ENCODE measurements around the gene GRIN2A.

The GRIN2A gene

GRCh38 chr16:9772526-9773225 is 409.6 kb downstream of the GRIN2A start:
- no peak for TF ChIP-seq SNAI2 (CRISPR knock-in tag; IDR thresholded peaks at IDR 0.05)
- TF ChIP-seq TOX (CRISPR knock-in tag; IDR thresholded peaks at IDR 0.05; ENCODE audit: borderline replicate concordance) = no peak
- TF ChIP-seq GLIS3 (CRISPR knock-in tag; IDR thresholded peaks at IDR 0.05) = no peak
- no peak for TF ChIP-seq PATZ1 (CRISPR knock-in tag; IDR thresholded peaks at IDR 0.05; ENCODE audit: borderline replicate concordance)
- TF ChIP-seq TSHZ2 (CRISPR knock-in tag; IDR thresholded peaks at IDR 0.05) = no peak
- no peak for TF ChIP-seq CSDC2 (CRISPR knock-in tag; IDR thresholded peaks at IDR 0.05)
- no peak for TF ChIP-seq ZFP30 (CRISPR knock-in tag; IDR thresholded peaks at IDR 0.05)
- TF ChIP-seq ZNF8 (CRISPR knock-in tag; IDR thresholded peaks at IDR 0.05) = no peak
- TF ChIP-seq ESRRG (CRISPR knock-in tag; IDR thresholded peaks at IDR 0.05) = no peak
- no peak for TF ChIP-seq CSRNP3 (CRISPR knock-in tag; IDR thresholded peaks at IDR 0.05)
- no peak for TF ChIP-seq CREB5 (CRISPR knock-in tag; IDR thresholded peaks at IDR 0.05; ENCODE audit: low read depth)
- no peak for TF ChIP-seq RARB (CRISPR knock-in tag; IDR thresholded peaks at IDR 0.05)
- no peak for TF ChIP-seq ZFP3 (CRISPR knock-in tag; IDR thresholded peaks at IDR 0.05)
- TF ChIP-seq OSR1 (CRISPR knock-in tag; IDR thresholded peaks at IDR 0.05) = no peak
- no peak for TF ChIP-seq POU6F1 (CRISPR knock-in tag; IDR thresholded peaks at IDR 0.05; ENCODE audit: borderline replicate concordance, low read depth)
- no peak for TF ChIP-seq BACH2 (CRISPR knock-in tag; IDR thresholded peaks at IDR 0.05; ENCODE audit: borderline replicate concordance)
- ATAC-seq = no peak

- no peak for ATAC-seq
- TF ChIP-seq ZNF565 (CRISPR knock-in tag; conservative IDR thresholded peaks at IDR 0.05; ENCODE audit: low read depth) (no peak), CSRNP3 (CRISPR knock-in tag; IDR thresholded peaks at IDR 0.05) (no peak), SNAI2 (CRISPR knock-in tag; IDR thresholded peaks at IDR 0.05) (no peak), ZNF8 (CRISPR knock-in tag; IDR thresholded peaks at IDR 0.05) (no peak), PATZ1 (CRISPR knock-in tag; IDR thresholded peaks at IDR 0.05; ENCODE audit: borderline replicate concordance) (no peak), OSR1 (CRISPR knock-in tag; IDR thresholded peaks at IDR 0.05) (no peak), PPARA (CRISPR knock-in tag; IDR thresholded peaks at IDR 0.05; ENCODE audit: borderline replicate concordance) (no peak), POU6F1 (CRISPR knock-in tag; IDR thresholded peaks at IDR 0.05; ENCODE audit: borderline replicate concordance, low read depth) (no peak), TCF4 (CRISPR knock-in tag; IDR thresholded peaks at IDR 0.05; ENCODE audit: borderline replicate concordance) (no peak), CSDC2 (CRISPR knock-in tag; IDR thresholded peaks at IDR 0.05) (no peak), TOX (CRISPR knock-in tag; IDR thresholded peaks at IDR 0.05; ENCODE audit: borderline replicate concordance) (no peak), ZFP3 (CRISPR knock-in tag; IDR thresholded peaks at IDR 0.05) (no peak), ZFP30 (CRISPR knock-in tag; IDR thresholded peaks at IDR 0.05) (no peak), TSHZ2 (CRISPR knock-in tag; IDR thresholded peaks at IDR 0.05) (no peak), ZNF70 (CRISPR knock-in tag; IDR thresholded peaks at IDR 0.05) (no peak), RARB (CRISPR knock-in tag; IDR thresholded peaks at IDR 0.05) (no peak)
Measured at GRCh38 chr16:9766891-9767290, 415.3 kb downstream of the GRIN2A start.

All from SK-N-SH treated with all-trans-retinoic acid at 6 μM for 48 hours (cell line).